Measurements from ENCODE around the gene CEP128.

CEP128 gene

DNA sequence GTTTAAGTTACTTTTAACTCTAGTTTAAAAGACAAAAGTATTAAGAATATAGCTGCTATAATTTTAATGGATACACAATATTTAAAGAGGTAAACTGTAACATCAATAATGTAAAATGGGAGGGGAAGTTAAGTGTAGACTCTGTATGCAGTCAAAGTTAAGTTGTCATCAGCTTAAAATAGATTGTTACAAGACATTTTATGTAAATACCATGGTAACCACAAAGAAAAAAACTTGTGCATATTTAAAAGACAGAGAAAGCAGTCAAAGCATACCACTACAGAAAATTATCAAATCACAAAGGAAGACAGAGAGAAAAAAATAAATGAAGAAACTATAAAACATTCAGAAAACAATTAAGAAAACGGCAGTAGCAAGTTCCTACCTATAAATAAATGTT, 73.3 kb downstream of the CEP128 start:
- no peak for DNase-seq

DNA sequence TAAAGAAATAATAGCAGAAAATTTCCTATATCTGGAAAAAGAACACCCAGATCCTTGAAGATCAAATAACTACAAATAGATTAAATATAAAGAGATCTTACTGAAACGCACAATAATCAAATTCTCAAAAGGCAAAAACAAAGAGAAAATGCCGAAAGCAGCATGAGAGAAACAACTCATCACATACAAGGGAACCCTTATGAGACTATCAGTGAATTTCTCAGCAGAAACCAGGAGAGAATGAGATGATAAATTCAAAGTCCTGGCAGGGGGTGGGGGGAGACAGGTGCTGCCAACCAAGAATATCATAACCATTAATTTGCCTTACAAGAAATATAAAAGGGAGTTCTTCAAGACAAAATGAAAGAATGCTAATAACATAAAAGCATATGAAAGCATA, 73.7 kb downstream of the CEP128 start:
- DNase-seq, result no peak

DNA sequence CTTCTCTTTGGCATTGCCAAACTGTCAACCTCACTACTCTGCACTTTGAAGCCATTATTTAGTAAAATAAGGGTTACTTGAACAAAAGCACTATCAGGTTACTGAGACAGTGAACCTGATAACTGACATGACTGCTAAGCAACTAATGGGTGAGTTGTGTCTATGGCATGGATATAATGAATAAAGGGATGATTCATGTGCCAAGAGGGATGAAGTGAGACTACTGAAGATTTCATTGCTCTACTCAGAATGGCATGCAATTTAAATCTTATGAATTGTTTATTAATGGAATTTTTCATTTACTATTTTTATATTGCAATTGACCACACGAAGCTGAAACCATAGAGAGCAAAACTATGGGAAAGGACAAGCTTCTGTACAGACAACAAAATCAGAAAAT, 74.4 kb downstream of the CEP128 start:
- no peak for DNase-seq

DNA sequence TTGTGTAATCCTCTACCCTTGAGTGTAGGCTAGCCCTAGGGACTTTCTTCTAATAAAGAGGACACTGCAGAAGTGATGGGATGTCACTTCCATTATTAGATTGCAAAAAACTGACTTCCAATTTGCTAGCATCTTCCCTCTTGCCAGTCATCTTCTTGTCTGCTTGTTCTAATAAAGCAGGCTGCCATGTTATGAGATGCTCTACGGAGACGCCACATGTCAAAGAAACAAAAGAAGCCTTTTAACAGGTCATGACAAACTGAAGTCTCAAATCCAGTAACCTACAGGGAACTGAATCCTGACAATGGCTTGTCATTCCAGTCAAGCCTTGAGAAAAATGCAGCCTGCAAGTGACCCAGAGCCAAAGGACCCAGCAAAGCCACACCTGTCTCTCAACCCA, 76.0 kb downstream of the CEP128 start:
- DNase-seq, result no peak

DNA sequence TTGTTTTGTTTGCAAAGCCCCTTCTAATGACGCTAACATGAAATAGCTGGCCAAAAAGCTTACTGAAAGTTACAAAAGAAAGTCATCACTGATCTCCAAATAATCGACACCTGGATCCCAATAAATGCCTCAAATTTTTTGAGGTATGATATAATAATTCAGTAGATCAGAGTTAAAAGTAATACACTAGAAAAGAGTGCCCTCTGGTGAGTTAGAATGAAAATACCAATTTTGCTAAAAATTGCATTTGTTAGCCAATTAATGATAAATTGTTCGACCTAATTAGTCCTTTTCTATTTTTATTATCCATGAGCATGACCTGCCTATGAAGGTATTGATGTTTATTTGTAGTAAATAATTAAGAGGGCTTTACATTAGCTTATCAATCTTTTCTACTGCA, 78.6 kb downstream of the CEP128 start:
- DNase-seq, result no peak

DNA sequence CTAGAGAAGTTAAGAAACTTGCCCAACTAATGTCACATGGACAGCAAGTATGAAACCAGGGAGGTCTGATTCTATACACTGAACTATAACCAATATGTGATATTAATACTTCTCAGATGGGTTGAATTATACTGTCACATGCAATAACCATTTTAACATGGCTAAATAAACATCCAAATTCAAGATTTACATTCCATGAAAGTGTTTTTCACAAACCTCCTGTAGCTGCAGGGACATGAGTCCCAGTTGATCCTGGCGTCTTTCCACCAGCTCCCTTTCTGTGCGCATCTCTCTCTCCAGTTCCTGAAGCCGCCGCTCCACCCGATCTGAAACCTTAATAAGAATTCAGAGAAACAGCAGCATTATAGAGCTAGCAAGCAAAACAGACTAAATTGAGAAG, 79.0 kb downstream of the CEP128 start:
- DNase-seq, result no peak

DNA sequence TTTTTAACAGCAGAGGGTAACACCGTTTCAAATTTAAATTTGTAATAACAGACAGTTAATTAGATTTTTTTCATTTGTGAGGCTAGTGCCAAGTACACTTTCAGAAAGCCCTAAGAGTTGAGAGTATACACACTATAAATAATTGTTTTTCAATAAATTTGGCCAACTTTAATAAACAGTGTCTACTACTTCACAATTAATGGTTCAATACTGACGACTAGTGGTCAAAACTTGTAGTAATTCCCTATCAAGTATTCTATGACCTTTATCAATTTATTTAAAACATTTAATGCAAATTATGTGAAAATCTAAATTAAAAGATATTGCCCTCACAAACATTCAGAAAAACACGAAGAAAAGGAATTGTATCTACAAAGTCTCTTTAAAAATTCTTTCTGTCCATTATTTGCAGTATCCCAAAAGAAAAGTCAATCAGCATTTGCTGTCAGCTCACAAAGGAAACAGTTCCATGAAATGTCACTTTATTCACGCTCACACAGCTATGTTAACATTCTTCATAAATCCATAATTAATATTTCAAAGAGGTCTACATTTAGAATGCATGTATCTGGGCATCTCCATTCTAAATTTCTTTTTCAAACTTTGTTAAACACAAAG, 91.2 kb downstream of the CEP128 start:
- DNase-seq, result peak; percentile 8

DNA sequence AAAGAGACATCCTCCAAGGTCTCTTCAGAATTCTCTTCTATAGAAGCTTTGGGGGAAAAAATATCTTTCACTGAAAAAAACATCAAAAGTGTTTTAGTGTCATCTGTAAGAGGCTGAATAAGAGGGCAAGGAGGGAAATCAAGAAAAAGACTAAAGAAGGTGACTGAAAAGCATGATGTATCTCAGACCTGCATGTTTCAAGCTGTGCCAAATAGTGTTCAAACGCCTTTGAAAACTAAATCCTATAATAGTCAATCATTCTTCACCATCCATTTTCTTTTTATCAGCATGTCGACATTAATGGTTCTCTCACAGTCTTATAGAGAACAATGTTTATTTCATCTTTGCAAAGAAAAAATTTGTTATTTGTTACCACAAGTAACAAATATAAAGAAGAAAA, 94.5 kb downstream of the CEP128 start:
- no peak for DNase-seq

DNA sequence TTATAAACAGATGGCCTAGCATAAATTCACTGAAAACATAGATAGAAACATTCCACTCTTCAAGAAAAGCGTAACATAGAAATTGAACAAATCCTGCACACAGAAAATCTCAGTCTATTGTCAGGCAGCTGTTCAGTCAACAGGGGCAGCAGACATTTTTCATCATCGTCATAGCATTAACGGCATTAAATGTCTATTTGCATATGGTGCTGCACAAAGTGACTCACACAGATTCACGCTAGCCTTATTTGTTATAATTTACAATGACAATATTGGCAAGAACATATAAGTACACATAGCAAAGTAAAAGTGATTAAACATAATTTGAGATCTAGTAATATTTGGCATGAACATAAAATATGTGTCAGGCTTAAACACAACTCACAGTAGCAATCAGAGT, 95.7 kb downstream of the CEP128 start:
- DNase-seq, result no peak

DNA sequence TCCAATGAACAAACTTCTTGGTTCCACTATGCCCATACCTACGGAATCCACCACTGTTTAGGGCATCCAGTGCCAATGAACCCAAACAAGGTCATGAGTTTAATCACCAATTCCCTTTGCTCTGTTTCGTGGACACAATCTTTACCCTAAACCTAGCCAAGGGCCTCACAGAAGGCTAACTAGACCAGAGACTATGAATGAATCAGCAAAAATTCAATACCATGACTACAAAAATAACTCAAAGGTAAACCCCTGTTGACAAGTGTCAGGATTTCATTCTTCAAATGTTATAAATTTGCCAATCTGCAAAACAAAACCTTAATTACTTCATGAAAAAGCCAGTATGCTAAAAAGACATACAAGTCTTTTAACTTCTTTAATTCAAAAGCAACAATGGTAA, 96.7 kb downstream of the CEP128 start:
- no peak for DNase-seq

DNA sequence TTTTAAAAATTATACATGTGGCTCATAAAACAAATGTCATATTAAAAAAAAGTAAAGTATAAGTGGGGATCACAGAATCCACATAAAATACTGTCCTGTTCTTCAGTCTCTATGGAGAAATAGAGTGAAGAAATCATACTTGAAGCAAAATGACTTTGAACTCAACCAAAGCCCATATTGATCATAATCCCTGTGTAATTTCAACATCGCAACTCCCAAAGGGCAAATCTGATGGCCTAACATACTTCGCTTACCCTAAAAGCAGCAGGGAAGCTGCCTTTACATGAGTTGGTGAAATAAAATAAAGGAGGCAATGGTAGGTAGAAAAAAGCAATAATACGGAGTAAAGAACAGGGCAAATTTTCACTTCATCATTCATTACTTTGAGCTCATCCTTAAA, 101.8 kb downstream of the CEP128 start:
- no peak for DNase-seq

DNA sequence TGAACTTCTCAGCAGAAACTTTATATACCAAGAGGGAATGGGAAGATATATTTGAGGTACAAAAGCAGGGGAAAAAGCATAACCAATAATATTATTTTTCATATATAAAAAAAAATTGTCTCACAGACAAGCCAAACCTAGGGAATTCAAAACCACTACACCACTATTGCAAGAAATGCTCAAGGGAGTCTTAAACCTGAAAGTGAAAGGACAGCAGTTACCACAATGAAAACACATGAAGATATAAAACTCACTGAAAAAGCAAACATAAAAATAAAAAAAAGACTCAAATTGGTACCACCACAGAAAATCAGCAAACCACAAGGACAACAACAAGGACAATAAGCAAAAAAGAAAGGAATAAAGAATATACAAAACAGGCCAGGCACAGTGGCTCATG, 131.9 kb downstream of the CEP128 start:
- DNase-seq, result no peak

DNA sequence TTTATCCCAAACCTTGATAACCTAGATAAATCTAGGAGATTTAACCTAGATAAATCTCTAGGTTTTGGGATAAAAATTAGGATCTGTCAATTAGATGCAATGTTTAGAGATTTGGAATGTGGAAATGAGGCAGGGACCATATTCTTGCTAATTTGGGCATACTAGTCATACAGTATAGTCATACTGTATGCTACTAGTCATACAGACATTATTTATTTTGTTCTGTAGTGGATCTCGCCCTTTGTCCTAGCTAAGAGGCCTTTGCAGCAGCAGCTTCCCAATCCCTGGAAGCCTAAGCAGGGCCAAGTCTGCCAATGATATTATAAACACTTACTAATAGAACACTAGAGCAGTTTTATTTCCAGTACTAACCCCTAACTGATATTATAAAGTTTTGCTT, 136.4 kb downstream of the CEP128 start:
- DNase-seq, result no peak

DNA sequence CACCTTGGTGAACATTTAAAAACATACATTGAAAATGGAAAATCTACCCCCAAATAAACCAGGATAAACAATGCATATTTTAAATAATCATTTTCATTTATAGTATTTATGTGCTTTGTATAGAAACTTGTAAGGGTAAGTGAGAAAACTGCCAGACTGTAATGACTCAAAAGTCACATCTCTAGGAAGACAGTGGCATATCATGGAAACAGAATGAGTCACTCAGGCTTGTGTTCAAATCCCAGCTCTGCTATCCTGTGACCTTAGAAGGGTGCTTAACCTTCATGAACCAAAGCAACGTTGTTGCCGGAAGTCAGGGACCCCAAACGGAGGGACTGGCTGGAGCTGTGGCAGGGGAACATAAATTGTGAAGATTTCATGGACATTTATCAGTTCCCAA, 142.7 kb downstream of the CEP128 start:
- no peak for DNase-seq

DNA sequence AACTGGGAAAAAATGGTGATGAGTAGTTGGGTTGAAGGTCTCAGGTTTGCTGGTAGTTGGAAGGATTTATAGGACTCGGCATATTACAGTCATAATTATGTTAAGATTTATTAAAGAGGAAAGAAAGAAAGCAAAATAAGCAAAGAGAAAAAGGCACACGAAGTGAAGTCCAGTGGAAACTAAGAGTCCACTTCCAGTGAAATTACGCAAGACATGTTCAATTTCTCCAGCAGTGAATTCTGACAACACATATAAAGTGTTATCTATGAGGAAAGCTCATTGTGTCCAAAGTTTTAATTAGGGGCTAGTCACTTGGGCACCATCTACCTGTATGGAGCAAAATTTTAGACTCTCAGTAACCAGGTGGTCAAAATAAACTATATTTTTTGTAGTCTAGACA, 143.3 kb downstream of the CEP128 start:
- no peak for DNase-seq

DNA sequence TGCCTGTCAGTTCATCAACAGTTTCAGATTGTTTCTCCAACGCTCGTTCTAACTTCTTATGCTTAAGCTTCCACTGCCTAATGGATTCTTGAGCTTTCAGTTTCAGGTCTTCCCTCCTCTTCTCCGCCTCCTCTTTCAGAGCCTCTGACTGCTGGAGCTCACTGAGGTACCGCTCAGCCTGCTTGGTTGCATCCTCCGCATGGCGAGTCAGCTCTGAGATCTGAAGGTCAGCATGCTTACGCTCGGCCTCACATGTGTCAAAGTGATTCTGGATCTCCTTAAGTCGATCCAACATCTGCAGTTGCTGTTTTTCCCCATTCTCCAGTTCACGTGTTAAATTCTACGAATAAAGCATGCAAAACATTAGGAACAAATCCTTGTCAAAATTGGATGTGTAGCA, 148.8 kb downstream of the CEP128 start:
- DNase-seq, result no peak

DNA sequence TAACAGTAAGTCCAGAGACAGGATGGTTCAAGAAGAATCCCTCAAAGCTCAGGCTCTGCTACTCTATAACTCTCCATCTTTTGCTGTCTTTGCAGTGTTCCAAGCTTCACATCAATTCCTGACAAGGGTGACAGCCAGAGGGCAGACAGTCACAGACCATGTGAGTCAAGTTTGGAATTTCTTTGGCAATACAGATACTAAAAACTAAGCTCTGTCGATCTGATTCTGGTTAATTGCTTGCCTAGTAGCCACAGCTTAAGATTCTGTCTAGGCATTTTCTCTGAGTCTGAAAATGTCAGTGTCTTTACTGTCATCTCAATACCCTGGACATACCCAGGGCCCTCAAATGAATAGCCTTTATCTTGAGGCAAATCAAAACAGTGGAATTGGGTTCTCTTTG, 153.7 kb downstream of the CEP128 start:
- no peak for DNase-seq

DNA sequence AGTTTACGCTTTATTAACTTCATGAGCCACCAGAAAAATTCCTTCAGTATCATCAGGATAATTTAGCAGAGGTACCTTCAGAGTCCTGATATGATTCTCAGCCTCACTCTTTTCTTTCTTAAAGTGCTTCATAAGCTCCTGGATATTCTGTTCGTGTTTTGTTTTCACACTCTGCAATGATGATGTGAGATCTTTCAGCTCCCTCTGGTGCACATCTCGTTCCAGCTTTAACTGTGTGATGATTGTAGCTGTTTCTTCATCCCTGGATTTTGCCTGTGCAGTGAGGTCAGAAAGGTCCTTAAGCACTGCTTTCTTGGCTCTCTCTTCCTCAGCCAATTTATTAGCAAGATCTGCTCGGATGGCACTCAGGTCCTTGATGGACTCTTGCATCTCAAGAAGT, 156.7 kb downstream of the CEP128 start:
- no peak for DNase-seq

DNA sequence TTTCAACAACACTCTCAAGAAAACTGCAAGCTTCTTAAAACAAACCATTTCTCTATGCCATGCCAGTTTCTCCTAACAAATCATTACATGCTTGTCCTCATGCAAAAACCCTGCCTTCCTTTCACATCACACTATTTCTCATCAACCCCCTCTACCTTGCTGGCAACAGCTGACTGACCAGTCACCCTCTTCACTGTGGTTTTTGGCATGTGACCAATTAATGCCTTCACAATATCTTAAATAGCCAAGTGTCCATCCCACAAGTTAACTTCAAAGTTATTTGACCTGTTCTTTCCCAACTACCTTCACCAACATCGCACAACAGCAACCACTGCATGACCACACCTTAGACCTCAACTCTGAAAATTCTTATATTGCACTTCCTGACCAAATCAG, 159.6 kb downstream of the CEP128 start:
- no peak for DNase-seq

DNA sequence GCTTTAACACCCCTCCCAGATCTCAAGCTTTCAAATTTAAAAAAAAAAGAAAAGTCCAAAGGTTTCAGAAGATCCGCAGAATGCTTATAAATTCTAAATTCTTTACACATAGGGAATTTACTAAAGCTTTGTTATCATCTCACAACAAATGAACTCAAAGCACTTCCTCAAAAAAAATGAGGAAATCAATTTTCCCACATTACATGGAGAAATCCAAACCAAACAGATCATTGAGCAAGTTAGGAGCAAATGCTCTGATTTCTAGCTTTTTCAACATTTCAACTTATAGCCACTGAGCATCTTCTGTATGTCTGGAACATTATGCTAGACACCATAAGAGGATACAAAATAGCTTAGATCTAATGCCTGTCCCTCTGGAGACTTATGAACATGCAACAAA, 161.0 kb downstream of the CEP128 start:
- DNase-seq, result no peak

DNA sequence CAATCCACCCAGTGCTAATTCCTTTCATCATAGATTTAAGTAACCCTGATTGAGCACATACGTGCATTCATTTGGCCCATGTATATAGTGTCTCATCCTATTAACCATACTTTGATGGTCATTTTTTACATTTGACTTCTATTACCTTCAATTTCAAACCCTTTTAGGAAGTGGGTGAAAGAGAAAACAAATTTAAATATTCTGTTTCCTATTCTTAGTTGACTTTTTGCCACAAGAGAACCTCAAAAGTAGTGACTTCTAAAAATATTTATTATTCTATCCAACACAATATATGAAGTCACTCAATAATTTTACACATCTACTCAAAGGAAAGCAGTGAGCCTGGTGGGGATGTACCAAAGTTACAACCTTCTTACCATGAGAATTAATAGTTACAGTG, 164.9 kb downstream of the CEP128 start:
- no peak for DNase-seq

DNA sequence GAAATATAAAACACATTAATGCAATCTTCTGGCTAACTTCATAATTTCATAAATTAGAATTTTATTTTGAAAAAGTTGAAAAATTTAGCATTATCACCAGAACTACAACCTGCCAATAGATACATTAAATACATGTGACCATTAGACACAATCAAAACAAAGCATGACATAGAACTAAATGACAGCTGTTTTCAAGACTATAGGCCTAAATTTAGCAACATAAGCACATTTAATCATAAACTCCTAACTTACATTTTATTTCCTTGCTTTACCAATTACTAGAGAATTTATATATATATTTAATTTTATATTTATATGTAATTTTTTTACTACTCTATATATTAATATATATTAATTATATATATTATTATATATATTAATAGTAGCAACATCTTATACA, 165.4 kb downstream of the CEP128 start:
- no peak for DNase-seq

DNA sequence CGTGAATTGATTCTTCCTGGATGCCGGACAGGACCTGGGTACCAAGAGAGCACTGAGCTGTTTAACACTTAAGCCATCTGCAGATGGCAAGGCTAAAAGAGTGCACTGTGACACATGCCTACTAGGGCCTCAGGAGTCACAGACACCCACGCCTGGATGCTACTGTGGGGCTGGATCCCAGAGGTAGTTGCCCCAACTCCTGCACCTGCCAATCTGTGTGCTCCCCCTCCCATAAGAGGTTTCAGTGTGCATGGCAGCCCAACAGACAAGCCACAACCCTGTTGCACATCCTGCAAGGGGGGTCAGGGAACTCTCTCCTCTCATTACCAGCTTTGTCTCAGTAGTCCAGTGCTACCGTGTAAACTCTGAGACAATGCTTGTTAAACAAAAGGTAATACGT, 169.0 kb downstream of the CEP128 start:
- no peak for DNase-seq

DNA sequence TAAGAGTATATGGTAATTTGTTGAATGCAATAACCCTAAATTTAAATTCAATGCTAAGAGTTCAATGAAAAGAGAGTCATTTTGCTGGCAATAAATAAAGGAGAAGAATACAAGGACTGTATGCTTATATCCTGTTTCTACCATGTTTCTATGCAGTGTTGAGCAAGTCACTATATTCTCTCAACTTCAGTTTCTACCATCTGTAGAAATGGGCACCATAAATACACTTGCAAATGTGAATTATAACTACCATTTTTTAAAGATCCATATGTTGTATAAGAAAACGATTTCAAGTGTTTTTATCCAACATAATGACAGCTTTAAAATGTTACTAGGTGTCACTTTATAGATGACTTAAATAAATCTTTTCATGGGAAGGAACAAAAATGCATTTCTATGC, 170.3 kb downstream of the CEP128 start:
- no peak for DNase-seq

DNA sequence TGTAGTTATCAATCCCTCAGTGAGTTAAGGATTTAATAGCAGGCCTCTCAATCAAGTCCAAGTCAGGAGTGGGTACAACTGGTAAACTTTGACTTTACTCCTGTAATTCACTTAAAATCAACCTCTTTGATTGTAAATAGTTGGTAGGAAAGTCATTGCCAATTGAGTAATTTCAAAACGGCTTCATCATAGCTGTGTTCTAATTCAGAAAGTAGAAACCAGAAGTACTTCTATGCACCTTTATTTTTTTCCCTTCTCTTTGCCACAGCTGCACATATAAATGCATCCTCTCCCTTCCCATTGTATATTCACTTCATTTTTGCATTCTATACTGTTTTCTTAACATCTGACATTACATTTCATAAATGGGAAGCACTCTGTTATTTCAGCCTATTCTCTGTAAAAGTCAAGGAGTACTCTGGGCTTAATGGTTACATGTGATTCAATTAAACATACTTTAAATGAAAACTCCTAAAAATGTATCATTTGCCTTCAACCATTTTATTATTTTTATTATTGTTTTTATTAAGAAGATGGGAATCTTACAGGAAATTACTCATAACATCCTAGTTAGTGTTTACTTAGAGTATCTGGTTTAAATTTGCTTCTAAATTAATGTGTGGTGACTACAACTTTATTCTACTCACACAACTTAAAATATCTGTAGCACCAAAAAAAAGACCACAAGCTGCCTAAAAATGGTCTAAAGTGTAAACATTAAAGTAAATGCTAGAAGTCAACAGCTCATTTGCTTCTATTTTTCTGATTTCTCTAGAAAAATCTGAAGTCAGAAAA, 171.2 kb downstream of the CEP128 start:
- DNase-seq, result no peak

All from NCI-H146 (cell line).